KBM-7 (cell line): ENCODE data around the gene PRKCE.

ENCODE experiments used
- DNase-seq: peaks from one replicate; pipeline ENCODE4 v3.0.0-alpha.2; 2015
- in situ Hi-C: fragments of 300-500 bp; cut with MboI; formaldehyde crosslinking; loops from 2 replicates; pipeline ENCODE4 v1.14.3; 2020; ENCODE audit warnings: low sequenced_read_pairs, low pct_unique_long_range_greater_than_20kb, mixed read lengths

Gene PRKCE

DNA sequence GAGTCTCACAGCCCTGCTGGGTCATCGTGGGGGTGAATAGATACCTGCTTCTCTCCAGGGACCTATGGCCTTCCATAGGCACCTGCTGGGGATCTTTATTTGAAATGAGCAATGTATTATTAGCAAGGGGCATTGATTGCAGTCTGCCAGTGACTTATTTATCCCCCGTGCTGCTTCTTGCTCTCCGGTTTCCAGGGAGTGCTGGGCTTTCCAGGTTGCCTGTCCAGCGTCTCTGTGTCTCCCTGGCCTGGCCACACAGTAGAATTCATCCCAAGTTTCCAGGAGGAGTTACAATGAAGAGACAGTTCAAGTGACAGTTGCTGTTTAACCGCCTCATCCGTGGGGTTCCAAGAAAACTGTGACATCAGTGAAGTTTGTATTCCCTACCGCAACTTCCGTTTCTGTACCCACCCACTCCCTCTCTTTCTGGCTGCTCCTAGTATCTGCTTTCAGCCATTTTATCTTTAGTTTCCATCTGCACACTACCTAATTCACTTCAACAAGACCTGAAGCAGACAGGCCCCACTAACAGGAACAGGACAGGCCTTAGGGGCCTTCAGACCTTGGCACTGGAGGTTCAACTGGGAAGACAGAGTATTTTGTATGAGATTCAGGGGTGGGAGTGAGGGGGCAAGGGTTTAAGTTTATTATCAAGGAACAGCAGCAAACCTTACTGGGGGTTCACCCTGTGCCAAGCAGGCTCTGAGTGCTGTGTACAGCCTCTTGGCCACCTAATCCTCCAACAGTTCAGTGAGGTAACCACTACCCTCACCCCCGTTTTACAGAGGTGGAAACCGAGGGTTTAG is 134.8 kb downstream of the PRKCE start:
- DNase-seq = peak; percentile 91
- in situ Hi-C loops = no loop called here

- DNase-seq = no peak
- in situ Hi-C loops = no loop called here
These were observed 135.4 kb downstream of the PRKCE start for GRCh38 chr2:45786836-45787357.

DNA sequence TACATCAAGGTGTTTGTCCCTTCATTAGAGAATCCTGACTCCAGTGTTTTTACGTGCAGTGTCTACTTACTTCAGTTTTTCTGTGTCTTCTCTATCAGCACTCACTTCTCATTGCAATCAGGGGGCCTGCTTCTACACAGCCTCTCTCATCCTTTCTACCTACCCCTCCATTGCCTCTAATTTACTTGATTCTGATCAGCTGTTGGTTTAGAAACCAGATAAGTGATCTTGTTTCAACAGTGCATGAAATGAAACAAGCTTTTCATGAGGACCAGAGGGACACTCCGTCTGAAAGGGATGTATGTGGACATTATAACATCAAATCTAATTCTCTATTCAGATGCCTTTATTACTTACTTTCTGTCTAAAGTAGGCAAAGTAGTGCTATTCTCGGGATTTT is 136.9 kb downstream of the PRKCE start:
- no peak for DNase-seq
- in situ Hi-C loops = no loop called here

DNA sequence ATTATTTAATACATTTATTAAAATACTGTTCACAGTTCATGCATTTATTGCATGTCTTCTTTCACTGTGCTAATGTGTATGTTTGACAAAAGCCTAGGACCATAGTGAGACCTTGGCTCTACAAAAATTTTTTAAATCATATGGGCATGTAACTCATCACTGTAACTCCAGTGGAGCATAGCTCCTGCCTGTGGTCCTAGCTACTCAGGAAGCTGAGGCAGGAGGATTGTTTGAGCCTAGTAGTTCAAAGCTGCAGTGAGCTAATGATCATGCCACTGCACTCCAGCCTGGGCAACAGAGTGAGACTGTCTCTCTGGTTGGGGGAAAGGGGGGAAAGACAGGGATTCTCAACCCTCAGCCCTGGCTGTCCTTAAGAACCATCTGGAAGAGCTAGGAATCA is 137.8 kb downstream of the PRKCE start:
- DNase-seq = no peak
- in situ Hi-C loops = no loop called here

DNA sequence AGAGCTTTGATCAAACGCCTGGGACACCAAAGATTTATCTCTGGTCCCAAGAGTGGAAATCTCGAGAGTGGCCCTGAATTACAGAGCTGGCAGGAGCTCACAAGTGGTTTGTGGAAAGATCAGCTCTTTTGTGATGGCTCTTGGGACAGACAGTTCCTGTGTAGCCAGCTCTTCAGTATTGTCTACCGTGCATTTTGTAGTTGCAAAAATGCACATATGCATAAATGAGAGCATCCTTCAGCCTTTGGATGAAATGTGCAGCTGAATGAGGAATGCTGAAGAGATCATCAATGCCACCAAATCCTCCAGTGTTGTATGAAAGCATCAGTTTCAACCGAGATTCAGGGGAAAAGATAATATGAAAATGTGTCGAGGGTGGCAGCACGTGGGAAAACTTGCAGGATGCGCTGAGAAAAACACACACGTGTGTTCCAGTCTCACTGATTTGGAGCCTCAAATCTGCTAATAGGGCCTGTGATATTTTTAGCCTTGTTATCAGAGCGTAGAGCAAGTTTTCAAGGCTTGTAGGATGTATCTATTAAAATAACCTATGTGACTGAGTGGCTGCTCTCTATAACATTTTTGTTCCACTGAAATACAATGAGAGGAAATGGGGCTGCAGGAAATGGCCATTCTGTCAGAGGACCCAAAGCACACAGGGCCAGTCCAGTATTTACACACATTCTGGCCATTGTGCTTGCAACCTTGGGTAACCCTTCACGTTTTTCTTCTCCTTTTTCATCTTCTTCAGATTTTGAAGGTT is 138.7 kb downstream of the PRKCE start:
- no peak for DNase-seq
- in situ Hi-C loops = no loop called here

DNA sequence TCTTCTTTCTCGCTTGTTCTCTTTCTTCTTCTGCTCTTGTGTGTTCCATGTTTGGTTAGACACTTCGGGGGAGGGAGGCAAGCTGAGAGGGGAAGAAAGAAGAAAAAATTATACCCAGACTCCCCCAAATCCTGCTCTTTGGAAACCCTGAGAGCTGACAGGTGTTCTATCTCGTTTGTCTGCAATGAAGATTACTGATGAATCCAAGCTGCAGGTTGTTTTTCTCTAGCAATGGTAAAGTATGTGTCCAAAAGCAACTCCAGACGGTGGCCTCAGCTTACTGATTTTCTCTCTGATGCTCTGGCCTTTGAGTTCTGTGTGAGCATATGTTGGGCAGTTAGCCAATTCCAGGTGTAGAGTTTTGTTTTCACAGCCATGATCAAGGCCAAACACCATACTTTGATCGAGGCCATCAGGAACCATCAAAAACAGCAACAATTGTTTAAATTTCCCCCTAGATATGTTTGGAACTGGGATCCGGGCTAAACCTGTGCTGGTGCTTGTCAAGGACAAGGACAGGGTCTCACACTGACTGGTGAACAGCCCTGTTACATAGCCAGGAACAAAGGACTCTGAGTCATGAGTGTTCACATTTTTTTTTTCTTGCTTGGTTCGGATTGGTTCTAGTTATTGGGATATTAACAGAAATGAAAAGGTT is 142.0 kb downstream of the PRKCE start:
- DNase-seq = peak; percentile 40
- in situ Hi-C loops = no loop called here

- DNase-seq = peak; percentile 65
- in situ Hi-C loops = no loop called here
These were observed 142.7 kb downstream of the PRKCE start for GRCh38 chr2:45794134-45794617.

GRCh38 chr2:45796500-45796899 is 145.0 kb downstream of the PRKCE start:
- DNase-seq = no peak
- in situ Hi-C loops = no loop called here

GRCh38 chr2:45797451-45798230 is 146.2 kb downstream of the PRKCE start:
- DNase-seq = no peak
- in situ Hi-C loops = no loop called here

DNA sequence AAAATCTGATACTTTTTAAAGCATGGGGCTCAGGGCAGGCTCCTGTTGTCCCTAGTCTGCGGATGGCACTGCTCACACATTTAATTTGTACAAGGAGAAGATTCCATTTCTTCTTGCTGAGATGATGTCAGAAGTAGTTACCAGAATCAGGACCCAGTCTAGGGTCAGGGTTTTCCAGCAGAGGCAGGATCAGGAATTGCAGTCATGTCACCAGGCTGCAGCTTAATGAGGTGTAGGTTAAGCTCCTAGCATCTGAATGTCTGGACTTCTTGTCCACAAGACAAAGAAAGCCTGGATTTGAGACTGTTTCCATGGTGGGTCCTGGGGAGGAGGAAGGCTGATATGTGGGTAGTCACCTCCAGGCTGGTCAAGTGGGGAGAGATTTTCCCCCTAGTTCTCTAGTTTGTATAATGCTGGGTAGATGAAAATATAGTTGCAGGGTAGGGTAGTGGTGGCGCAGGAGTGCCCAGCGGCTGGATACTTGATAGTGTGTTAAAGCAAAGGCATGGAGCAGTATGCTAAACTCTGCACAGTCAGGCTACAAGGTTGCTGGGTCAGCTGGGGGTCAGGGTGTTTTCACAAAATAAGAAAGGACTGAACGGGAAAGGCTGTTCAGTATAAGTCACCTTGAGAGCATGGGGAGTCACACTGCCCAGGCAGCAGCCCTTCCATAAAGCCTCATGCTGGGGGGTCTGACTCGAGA is 148.4 kb downstream of the PRKCE start:
- DNase-seq = no peak
- in situ Hi-C loops = no loop called here

DNA sequence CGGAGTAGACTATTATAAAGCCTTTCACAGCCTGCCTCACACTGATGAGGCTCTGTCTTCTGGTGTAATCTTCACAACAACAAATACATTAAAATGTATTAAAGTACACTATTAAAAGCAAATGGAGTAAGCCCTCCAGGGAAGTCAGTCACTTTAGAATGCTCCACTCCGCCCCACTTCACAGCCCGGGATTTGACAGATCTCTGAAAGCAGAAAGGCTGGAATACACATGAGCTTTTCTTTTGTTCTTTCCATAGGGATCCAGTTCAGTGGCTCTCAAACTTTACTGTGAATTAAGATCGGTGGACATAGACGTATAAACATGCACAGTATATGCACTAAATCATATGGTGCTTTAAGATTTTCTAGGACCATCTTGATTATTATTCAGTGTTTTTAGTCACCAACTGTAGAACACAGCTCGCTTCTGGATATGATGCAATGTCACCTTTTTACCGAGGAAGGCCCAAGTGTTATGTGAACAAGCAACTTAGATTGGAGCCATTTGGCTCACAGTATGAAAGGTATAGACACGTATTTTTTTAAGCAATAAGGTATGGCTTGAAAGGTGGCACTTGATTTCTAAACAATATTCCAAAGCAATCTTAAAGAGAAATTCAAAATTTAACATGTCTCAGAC is 151.1 kb downstream of the PRKCE start:
- in situ Hi-C loops = no loop called here
- no peak for DNase-seq

GRCh38 chr2:45804987-45805755 is 153.7 kb downstream of the PRKCE start:
- DNase-seq = no peak
- in situ Hi-C loops = no loop called here

- in situ Hi-C loops = no loop called here
- DNase-seq = no peak
These were observed 155.3 kb downstream of the PRKCE start for GRCh38 chr2:45806563-45807358.

DNA sequence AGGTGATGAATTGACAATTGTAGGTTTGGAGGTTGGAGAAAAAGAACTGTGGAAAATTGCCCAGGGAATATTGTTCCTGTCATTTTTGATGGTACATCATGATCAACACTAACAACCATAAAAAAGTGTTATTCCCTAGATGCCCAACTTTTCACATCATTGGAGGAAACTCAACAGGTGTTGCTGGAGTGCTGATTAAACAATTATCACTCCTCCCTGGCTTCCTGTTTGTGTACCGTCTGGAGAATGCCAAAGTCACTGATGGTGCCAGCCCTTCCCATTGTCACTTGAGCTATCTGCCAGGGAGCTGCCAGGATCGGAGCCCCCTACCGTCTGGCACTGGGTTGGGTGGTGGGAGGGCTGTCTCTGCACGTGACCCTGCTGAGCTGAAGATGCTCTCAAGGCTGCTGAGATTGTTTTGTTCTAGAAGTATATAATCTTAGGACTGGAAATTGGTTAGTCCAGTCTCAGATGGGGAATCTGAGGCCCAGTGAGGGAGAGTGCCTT is 156.9 kb downstream of the PRKCE start:
- in situ Hi-C loops = no loop called here
- DNase-seq = no peak

DNA sequence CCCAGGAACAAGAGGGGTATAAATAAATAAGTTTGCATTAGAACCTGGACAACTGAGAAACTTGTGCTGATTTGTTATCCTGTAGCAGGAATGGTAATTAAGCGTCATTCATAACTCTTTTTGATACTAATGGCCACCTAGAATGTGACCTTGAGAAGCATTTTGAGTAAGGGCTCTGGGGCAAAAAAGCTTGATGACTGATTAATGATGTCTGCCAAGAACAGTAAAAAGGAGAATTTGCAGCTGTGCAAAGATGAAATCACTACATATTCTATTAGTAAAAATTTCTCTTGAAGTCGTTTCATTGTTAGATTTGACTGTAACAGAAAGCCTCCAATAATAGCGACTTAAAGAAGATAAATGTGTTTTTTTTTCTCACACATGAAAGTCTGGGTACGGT is 157.7 kb downstream of the PRKCE start:
- no peak for DNase-seq

DNA sequence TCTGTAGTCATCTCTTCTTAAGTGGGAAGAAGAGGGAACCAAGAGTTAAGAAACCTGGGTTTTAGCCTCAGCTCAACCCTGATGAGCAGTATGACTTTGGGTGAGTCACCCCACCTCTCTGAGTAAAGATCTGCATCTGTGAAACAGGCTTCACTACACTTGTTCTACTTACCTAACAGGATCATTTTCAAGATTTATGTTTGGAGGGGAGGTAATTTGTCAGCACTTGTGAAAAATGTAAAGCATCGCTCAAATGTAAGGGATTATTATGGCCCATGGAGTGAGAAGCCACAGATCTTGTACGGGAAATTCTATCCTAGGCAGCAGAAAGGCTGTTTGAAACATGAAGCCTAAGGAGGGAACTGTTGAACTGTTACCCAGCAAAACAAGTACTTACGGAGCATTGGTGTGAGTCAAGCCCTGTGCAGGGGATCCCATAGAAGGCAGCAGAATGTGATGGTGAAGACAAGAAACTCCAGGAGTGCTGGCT is 160.6 kb downstream of the PRKCE start:
- in situ Hi-C loops = no loop called here
- DNase-seq = no peak

More for the DNA sequence above, 157.7 kb downstream of the PRKCE start:
- in situ Hi-C loops = no loop called here
